GM12878 (cell line): ENCODE measurements around the gene PSMA7. TPM values are rescaled to one million over a fixed set of nuclear protein-coding genes. Genes with fewer than 3 reads are reported as not detected.
A peak's percentile ranks its signal among the peaks of the same experiment; 100 is the strongest.

Experiments
- ATAC-seq: fragments of 200-7000 bp; cut with Tn5 transposase; 3 replicates; pipeline ENCODE4 v1.9.1; 2020; ENCODE audit warnings: mild to moderate bottlenecking, moderate library complexity
- BruUV-seq: library from RNA; stranded (reverse); fragments of 400-500 nt; replicated peaks from 2 replicates; lab custom pipeline; 2021; lab: Mats Ljungman, UMichigan
- CTCF ChIA-PET: fragments of 300-600 bp; sonication (Branson Sonifier 250); formaldehyde crosslinking; extraction: SDS; loops from one replicate; lab custom pipeline; 2021; ENCODE audit warnings: inconsistent platforms; lab: Yijun Ruan, JAX
- POLR2A ChIA-PET: fragments of 350-600 bp; formaldehyde crosslinking; extraction: SDS; loops from one replicate; lab custom pipeline; 2021; ENCODE audit warnings: inconsistent platforms; lab: Charles Lee
- RAD21 ChIA-PET: fragments of 300-600 bp; sonication (Branson Sonifier 250); formaldehyde crosslinking; loops from one replicate; lab custom pipeline; 2023; ENCODE audit warnings: antibody characterized with exemption; ENCODE audit not compliant: unreplicated experiment; lab: Charles Lee
- SMC1A ChIA-PET: fragments of 300-600 bp; sonication (Branson Sonifier 250); formaldehyde crosslinking; loops from one replicate; lab custom pipeline; 2023; ENCODE audit not compliant: unreplicated experiment, uncharacterized antibody; lab: Charles Lee
- DNase-seq: peaks from one replicate; pipeline ENCODE4 v3.0.0-alpha.2; 2011; ENCODE audit warnings: low read depth, low spot score
- FAIRE-seq: peaks from 3 replicates; lab custom pipeline; 2011; peaks lifted over from hg19 to GRCh38; lab: Jason Lieb, UNC
- H2AFZ ChIP-seq: 2 replicates; pipeline ENCODE4 v1.6.0; 2011; ENCODE audit warnings: low read depth, low read length, control low read depth; ENCODE audit not compliant: control insufficient read depth
- H3K27ac ChIP-seq: 2 replicates; pipeline ENCODE4 v1.5.1; 2011; ENCODE audit warnings: control low read depth; ENCODE audit not compliant: control insufficient read depth, insufficient read depth
- H3K27me3 ChIP-seq, 2 experiments: replicated peaks in 1 of 2; 2 replicates each; pipeline versions ENCODE4 v1.6.0 to v1.6.1; 2011; ENCODE audit warnings: low read length in 1 of 2; ENCODE audit not compliant: control insufficient read depth in 2 of 2, insufficient read depth in 2 of 2
- H3K36me3 ChIP-seq, 2 experiments: 2 replicates each; pipeline ENCODE4 v1.5.1; 2011; ENCODE audit warnings: low read length in 1 of 2; ENCODE audit not compliant: control insufficient read depth in 2 of 2, insufficient read depth in 2 of 2
- H3K4me1 ChIP-seq: 2 replicates; pipeline ENCODE4 v1.6.1; 2011; ENCODE audit warnings: mild to moderate bottlenecking, low read length, moderate library complexity, mixed read lengths; ENCODE audit not compliant: control insufficient read depth, insufficient read depth
- H3K4me2 ChIP-seq: 2 replicates; pipeline ENCODE4 v1.6.0; 2011; ENCODE audit warnings: control low read depth; ENCODE audit not compliant: control insufficient read depth, insufficient read depth
- H3K4me3 ChIP-seq: fragments of 200-600 bp; sonication (generic); 2 replicates; pipeline ENCODE4 v1.5.1; 2016
- H3K79me2 ChIP-seq: 2 replicates; pipeline ENCODE4 v1.6.0; 2011; ENCODE audit warnings: low read length; ENCODE audit not compliant: control insufficient read depth, insufficient read depth
- H3K9ac ChIP-seq: 2 replicates; pipeline ENCODE4 v1.8.0; 2011; ENCODE audit warnings: low read length, control low read depth, mixed read lengths; ENCODE audit not compliant: control insufficient read depth, insufficient read depth
- H3K9me3 ChIP-seq: replicated peaks from 3 replicates; pipeline ENCODE4 v1.5.1; 2011; ENCODE audit warnings: mild to moderate bottlenecking, low read length; ENCODE audit not compliant: control insufficient read depth, insufficient read depth
- H4K20me1 ChIP-seq: 2 replicates; pipeline ENCODE4 v1.6.0; 2011; ENCODE audit not compliant: control insufficient read depth, insufficient read depth
- BHLHE40 ChIP-seq, 2 experiments: fragments of 450-650 bp in 1 of 2; IDR thresholded peaks; 2 replicates each; pipeline ENCODE4 v1.6.1; 2011 to 2017; ENCODE audit warnings: low read depth in 2 of 2, borderline replicate concordance in 1 of 2, improper control_type of control experiment in 1 of 2, low read length in 1 of 2, mild to moderate bottlenecking in 1 of 2
- JUND ChIP-seq: IDR thresholded peaks from 2 replicates; pipeline ENCODE4 v1.6.1; 2012; ENCODE audit warnings: low read depth, mild to moderate bottlenecking, low read length, improper control_type of control experiment, moderate library complexity
- KDM1A ChIP-seq: fragments of 200-600 bp; sonication (generic); IDR thresholded peaks from 2 replicates; pipeline ENCODE4 v1.6.1; 2016; ENCODE audit warnings: borderline replicate concordance
- KLF5 ChIP-seq: fragments of 450-650 bp; IDR thresholded peaks from 2 replicates; pipeline ENCODE4 v1.6.1; 2014; ENCODE audit warnings: mild to moderate bottlenecking; ENCODE audit not compliant: partially characterized antibody
- MEF2B ChIP-seq: fragments of 450-650 bp; IDR thresholded peaks from 2 replicates; pipeline ENCODE4 v1.6.1; 2018; ENCODE audit warnings: mild to moderate bottlenecking, moderate library complexity; ENCODE audit not compliant: partially characterized antibody, poor library complexity, severe bottlenecking
- NBN ChIP-seq: fragments of 450-650 bp; IDR thresholded peaks from 2 replicates; pipeline ENCODE4 v1.6.1; 2016
- NFYA ChIP-seq: IDR thresholded peaks from 2 replicates; pipeline ENCODE4 v1.6.1; 2011; ENCODE audit warnings: low read depth, mild to moderate bottlenecking, low read length, improper control_type of control experiment, borderline replicate concordance
- RELA ChIP-seq: fragments of 450-650 bp; IDR thresholded peaks from 2 replicates; pipeline ENCODE4 v1.8.0; 2014; ENCODE audit warnings: borderline replicate concordance; ENCODE audit not compliant: partially characterized antibody
- RELB ChIP-seq: fragments of 450-650 bp; IDR thresholded peaks from 2 replicates; pipeline ENCODE4 v1.6.1; 2017; ENCODE audit warnings: low read depth, mild to moderate bottlenecking, moderate library complexity
- SP1 ChIP-seq: IDR thresholded peaks from one replicate; pipeline ENCODE4 v1.6.1; 2011; ENCODE audit warnings: low read depth, low read length
- WGBS: methylation state at CpG from one replicate; pipeline ENCODE4 v1.1.6; 2016; ENCODE audit warnings: low lambda C conversion rate; ENCODE audit not compliant: insufficient replicate concordance, insufficient coverage; ENCODE audit errors: missing lambda C conversion rate; 5-methylcytosine and 5-hydroxymethylcytosine counted together
- in situ Hi-C: fragments of 300-500 bp; cut with MboI; formaldehyde crosslinking; loops from 9 replicates; pipeline ENCODE4 v1.14.3; 2018; ENCODE audit warnings: mixed read lengths
- intact Hi-C: fragments of 100-400 bp; cut with micrococcal nuclease; formaldehyde crosslinking; loops from one replicate; pipeline ENCODE4 v1.14.2; 2022; ENCODE audit not compliant: unreplicated experiment
- polyA plus RNA-seq, 11 experiments: library from polyadenylated mRNA; depleted of rRNA in 4 of 11; unstranded in 6 of 11; stranded (reverse) in 5 of 11; fragments of >200 nt; fragmentation: Nextera tagmentation in 4 of 11; fragmentation: Illumina TruSeq in 1 of 11; extraction: Ambion mirVana in 4 of 11; extraction: Trizol in 1 of 11; gene quantifications; 1 replicate in 1 of 11; 2 replicates in 10 of 11; pipeline versions ENCODE4 v1.2.1 to v1.2.3, GENCODE V29; 2011 to 2016; ENCODE audit warnings: inconsistent platforms in 2 of 11, missing spikeins in 2 of 11, low read depth in 1 of 11
- total RNA-seq, 4 experiments: library from RNA; depleted of rRNA in 3 of 4; stranded (reverse); fragments of >200 nt in 3 of 4; fragmentation: Illumina TruSeq in 1 of 4; extraction: Trizol in 1 of 4; gene quantifications; 2 replicates each; pipeline versions ENCODE4 v1.2.1 to v1.2.3, GENCODE V29; 2013 to 2021
- TF ChIP-seq, protein P1 (sequence below): fragments of 450-650 bp; conservative IDR thresholded peaks from 2 replicates; pipeline ENCODE4 v1.6.1; 2017; ENCODE audit warnings: mild to moderate bottlenecking, moderate library complexity
- TF ChIP-seq, protein P2 (sequence below): IDR thresholded peaks from 2 replicates; pipeline ENCODE4 v1.6.1; 2012; ENCODE audit warnings: improper control_type of control experiment, low read depth, low read length; ENCODE audit not compliant: insufficient replicate concordance

PSMA7 gene
- total and polyA plus RNA-seq, 10 of the 15 experiments (the other 5 are each of a cell fraction or from before 2014, with no cell fraction given) = 216 to 857 (median 368) TPM

GRCh38 chr20:62138912-62139311 lies 4.3 kb downstream of the PSMA7 start (continued):
- TF ChIP-seq RELA (no peak), KDM1A (no peak), NBN (no peak), JUND (no peak), MEF2B (no peak), SP1 (no peak), NFYA (no peak)
- TF ChIP-seq, protein P1, sequence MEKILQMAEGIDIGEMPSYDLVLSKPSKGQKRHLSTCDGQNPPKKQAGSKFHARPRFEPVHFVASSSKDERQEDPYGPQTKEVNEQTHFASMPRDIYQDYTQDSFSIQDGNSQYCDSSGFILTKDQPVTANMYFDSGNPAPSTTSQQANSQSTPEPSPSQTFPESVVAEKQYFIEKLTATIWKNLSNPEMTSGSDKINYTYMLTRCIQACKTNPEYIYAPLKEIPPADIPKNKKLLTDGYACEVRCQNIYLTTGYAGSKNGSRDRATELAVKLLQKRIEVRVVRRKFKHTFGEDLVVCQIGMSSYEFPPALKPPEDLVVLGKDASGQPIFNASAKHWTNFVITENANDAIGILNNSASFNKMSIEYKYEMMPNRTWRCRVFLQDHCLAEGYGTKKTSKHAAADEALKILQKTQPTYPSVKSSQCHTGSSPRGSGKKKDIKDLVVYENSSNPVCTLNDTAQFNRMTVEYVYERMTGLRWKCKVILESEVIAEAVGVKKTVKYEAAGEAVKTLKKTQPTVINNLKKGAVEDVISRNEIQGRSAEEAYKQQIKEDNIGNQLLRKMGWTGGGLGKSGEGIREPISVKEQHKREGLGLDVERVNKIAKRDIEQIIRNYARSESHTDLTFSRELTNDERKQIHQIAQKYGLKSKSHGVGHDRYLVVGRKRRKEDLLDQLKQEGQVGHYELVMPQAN = no peak

GRCh38 chr20:62138204-62138543 lies 5.0 kb downstream of the PSMA7 start:
- Histone ChIP-seq H2AFZ (no peak overlapping the region), H3K4me3 (no peak overlapping the region), H3K27me3 (no peaks in the 10 kb centered on the region), H3K4me1 (peaks cover 8% of the 10 kb centered on the region), H3K27ac (no peak overlapping the region), H3K79me2 (peaks cover 43% of the 10 kb centered on the region), H4K20me1 (peaks cover 20% of the 10 kb centered on the region), H3K9me3 (no peaks in the 10 kb centered on the region), H3K4me2 (no peak overlapping the region), H3K36me3 (peaks cover 39 to 52% of the 10 kb centered on the region in 2 experiments), H3K9ac (no peak overlapping the region)
- TF ChIP-seq BHLHE40 (IDR thresholded peaks at IDR 0.05; ENCODE audit: borderline replicate concordance in 1 of 2, low read depth in 2 of 2, low read length in 1 of 2) = no peak
- no peak for TF ChIP-seq KLF5
- no peak for TF ChIP-seq RELB
- TF ChIP-seq, protein P2, sequence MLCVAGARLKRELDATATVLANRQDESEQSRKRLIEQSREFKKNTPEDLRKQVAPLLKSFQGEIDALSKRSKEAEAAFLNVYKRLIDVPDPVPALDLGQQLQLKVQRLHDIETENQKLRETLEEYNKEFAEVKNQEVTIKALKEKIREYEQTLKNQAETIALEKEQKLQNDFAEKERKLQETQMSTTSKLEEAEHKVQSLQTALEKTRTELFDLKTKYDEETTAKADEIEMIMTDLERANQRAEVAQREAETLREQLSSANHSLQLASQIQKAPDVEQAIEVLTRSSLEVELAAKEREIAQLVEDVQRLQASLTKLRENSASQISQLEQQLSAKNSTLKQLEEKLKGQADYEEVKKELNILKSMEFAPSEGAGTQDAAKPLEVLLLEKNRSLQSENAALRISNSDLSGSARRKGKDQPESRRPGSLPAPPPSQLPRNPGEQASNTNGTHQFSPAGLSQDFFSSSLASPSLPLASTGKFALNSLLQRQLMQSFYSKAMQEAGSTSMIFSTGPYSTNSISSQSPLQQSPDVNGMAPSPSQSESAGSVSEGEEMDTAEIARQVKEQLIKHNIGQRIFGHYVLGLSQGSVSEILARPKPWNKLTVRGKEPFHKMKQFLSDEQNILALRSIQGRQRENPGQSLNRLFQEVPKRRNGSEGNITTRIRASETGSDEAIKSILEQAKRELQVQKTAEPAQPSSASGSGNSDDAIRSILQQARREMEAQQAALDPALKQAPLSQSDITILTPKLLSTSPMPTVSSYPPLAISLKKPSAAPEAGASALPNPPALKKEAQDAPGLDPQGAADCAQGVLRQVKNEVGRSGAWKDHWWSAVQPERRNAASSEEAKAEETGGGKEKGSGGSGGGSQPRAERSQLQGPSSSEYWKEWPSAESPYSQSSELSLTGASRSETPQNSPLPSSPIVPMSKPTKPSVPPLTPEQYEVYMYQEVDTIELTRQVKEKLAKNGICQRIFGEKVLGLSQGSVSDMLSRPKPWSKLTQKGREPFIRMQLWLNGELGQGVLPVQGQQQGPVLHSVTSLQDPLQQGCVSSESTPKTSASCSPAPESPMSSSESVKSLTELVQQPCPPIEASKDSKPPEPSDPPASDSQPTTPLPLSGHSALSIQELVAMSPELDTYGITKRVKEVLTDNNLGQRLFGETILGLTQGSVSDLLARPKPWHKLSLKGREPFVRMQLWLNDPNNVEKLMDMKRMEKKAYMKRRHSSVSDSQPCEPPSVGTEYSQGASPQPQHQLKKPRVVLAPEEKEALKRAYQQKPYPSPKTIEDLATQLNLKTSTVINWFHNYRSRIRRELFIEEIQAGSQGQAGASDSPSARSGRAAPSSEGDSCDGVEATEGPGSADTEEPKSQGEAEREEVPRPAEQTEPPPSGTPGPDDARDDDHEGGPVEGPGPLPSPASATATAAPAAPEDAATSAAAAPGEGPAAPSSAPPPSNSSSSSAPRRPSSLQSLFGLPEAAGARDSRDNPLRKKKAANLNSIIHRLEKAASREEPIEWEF = no peak
- TF ChIP-seq NBN = no peak
- POLR2A ChIA-PET = no interaction called here
- no TSS peak for BruUV-seq
- DNase-seq (no peak), FAIRE-seq (peak; percentile 23), ATAC-seq (no peak)
- in situ Hi-C loops = no loop called here
- CTCF ChIA-PET = interaction anchor here (0.8 to 2.8 kb wide), 3 partner anchors 9 to 127 kb away, joined by 3 to 20 read pairs (median 4); no protein-coding TSS in a partner anchor
- WGBS = 82% methylated on average over 11 of the region's 11 CpGs
- RAD21 ChIA-PET = interaction anchor here (3.3 kb wide), 1 partner anchor 127 kb away, joined by 18 read pairs; no protein-coding TSS in a partner anchor
- SMC1A ChIA-PET = interaction anchor here (1.4 kb wide), 2 partner anchors 12 to 117 kb away, joined by 3 to 4 read pairs; no protein-coding TSS in a partner anchor
- intact Hi-C loops = no loop called here
